HepG2 (cell line): ENCODE data around the gene AXIN1. TPM values are rescaled to one million over a fixed set of nuclear protein-coding genes. Genes with fewer than 3 reads are reported as not detected.
A peak's percentile ranks its signal among the peaks of the same experiment; 100 is the strongest.

Source experiments
- CHD2 ChIP-seq: IDR thresholded peaks from 2 replicates; pipeline ENCODE4 v1.6.1; 2011; ENCODE audit warnings: low read depth, low read length, improper control_type of control experiment
- EEA1 ChIP-seq: sonication (generic); formaldehyde crosslinking; IDR thresholded peaks from 2 replicates; pipeline ENCODE4 v1.5.1; 2020; ENCODE audit warnings: mild to moderate bottlenecking, missing genetic modification reagents, borderline replicate concordance
- EZH2 ChIP-seq: conservative IDR thresholded peaks from 2 replicates; pipeline ENCODE4 v1.6.1; 2012; ENCODE audit warnings: mild to moderate bottlenecking, low read depth, low read length, moderate library complexity
- GATA4 ChIP-seq: sonication (generic); IDR thresholded peaks from 2 replicates; pipeline ENCODE4 v1.6.1; 2016; ENCODE audit warnings: antibody characterized with exemption, low read depth, borderline replicate concordance
- JUND ChIP-seq: sonication (generic); formaldehyde crosslinking; IDR thresholded peaks from 2 replicates; pipeline ENCODE4 v1.8.0; 2022; ENCODE audit warnings: mild to moderate bottlenecking, missing genetic modification reagents
- REL ChIP-seq: sonication (generic); formaldehyde crosslinking; conservative IDR thresholded peaks from 2 replicates; pipeline ENCODE4 v1.8.0; 2022; ENCODE audit warnings: mild to moderate bottlenecking, missing genetic modification reagents, moderate library complexity
- SATB2 ChIP-seq: sonication (generic); formaldehyde crosslinking; IDR thresholded peaks from 2 replicates; pipeline ENCODE4 v1.5.0; 2020; ENCODE audit warnings: missing genetic modification reagents
- SIN3B ChIP-seq: fragments of 150-350 bp; IDR thresholded peaks from 2 replicates; pipeline ENCODE4 v1.6.1; 2014; ENCODE audit warnings: low read length
- SMAD3 ChIP-seq: sonication (generic); formaldehyde crosslinking; IDR thresholded peaks from 2 replicates; pipeline ENCODE4 v1.4.0; 2020; ENCODE audit warnings: missing genetic modification reagents
- TSC22D2 ChIP-seq: sonication (generic); formaldehyde crosslinking; IDR thresholded peaks from 2 replicates; pipeline ENCODE4 v1.5.1; 2020; ENCODE audit warnings: missing genetic modification reagents, mild to moderate bottlenecking, borderline replicate concordance
- ZFP82 ChIP-seq: sonication (generic); formaldehyde crosslinking; IDR thresholded peaks from 2 replicates; pipeline ENCODE4 v1.5.1; 2020; ENCODE audit warnings: mild to moderate bottlenecking, missing genetic modification reagents, borderline replicate concordance
- ZMYM4 ChIP-seq: sonication (generic); formaldehyde crosslinking; IDR thresholded peaks from 2 replicates; pipeline ENCODE4 v1.8.1; 2023; ENCODE audit warnings: mild to moderate bottlenecking, missing genetic modification reagents
- ZNF10 ChIP-seq: sonication (generic); formaldehyde crosslinking; IDR thresholded peaks from 2 replicates; pipeline ENCODE4 v1.4.0; 2020; ENCODE audit warnings: mild to moderate bottlenecking, low read depth, missing genetic modification reagents, borderline replicate concordance
- ZNF431 ChIP-seq: sonication (generic); formaldehyde crosslinking; IDR thresholded peaks from 2 replicates; pipeline ENCODE4 v1.9.0; 2022; ENCODE audit warnings: missing genetic modification reagents, low read depth, mild to moderate bottlenecking, borderline replicate concordance
- ZNF552 ChIP-seq: sonication (generic); formaldehyde crosslinking; IDR thresholded peaks from 2 replicates; pipeline ENCODE4 v1.9.0; 2022; ENCODE audit warnings: missing genetic modification reagents, mild to moderate bottlenecking, borderline replicate concordance
- ZNF572 ChIP-seq: sonication (generic); formaldehyde crosslinking; IDR thresholded peaks from 2 replicates; pipeline ENCODE4 v1.5.1; 2020; ENCODE audit warnings: mild to moderate bottlenecking, missing genetic modification reagents
- ZNF652 ChIP-seq: IDR thresholded peaks from 2 replicates; pipeline ENCODE4 v1.6.1; 2016; ENCODE audit warnings: low read depth, borderline replicate concordance
- ZNF720 ChIP-seq: sonication (generic); formaldehyde crosslinking; IDR thresholded peaks from 2 replicates; pipeline ENCODE4 v1.4.0; 2020; ENCODE audit warnings: missing genetic modification reagents
- ZSCAN22 ChIP-seq: sonication (generic); formaldehyde crosslinking; IDR thresholded peaks from 2 replicates; pipeline ENCODE4 v1.4.0; 2020; ENCODE audit warnings: mild to moderate bottlenecking, missing genetic modification reagents
- polyA plus RNA-seq, 8 experiments: library from polyadenylated mRNA; depleted of rRNA in 3 of 8; stranded (reverse) in 7 of 8; unstranded in 1 of 8; fragments of >200 nt; fragmentation: Illumina TruSeq in 4 of 8; extraction: Trizol in 4 of 8; gene quantifications; 2 replicates each; pipeline versions ENCODE4 v1.2.1 to v1.2.3, GENCODE V29; 2011 to 2016; ENCODE audit warnings: low read depth in 4 of 8, missing spikeins in 1 of 8, mixed read lengths in 1 of 8; ENCODE audit not compliant: insufficient read depth in 1 of 8
- total RNA-seq, 5 experiments: library from RNA; depleted of rRNA; stranded (reverse); fragments of >200 nt; fragmentation: Illumina TruSeq; extraction: Trizol; gene quantifications; 2 replicates each; pipeline ENCODE4 v1.2.3, GENCODE V29; 2016; ENCODE audit warnings: low read depth in 1 of 5
- TF ChIP-seq, protein P1 (sequence below), 2 experiments: fragments of 450-650 bp in 1 of 2; sonication (generic) in 1 of 2; formaldehyde crosslinking; IDR thresholded peaks; 2 replicates each; pipeline versions ENCODE4 v1.5.0 to v1.8.0; 2020 to 2022; ENCODE audit warnings: mild to moderate bottlenecking in 1 of 2, missing genetic modification reagents in 1 of 2
- TF ChIP-seq, protein P2 (sequence below): IDR thresholded peaks from 2 replicates; pipeline ENCODE4 v1.6.1; 2016; ENCODE audit warnings: low read depth
- TF ChIP-seq, protein P3 (sequence below): sonication (generic); formaldehyde crosslinking; conservative IDR thresholded peaks from 2 replicates; pipeline ENCODE4 v1.4.0; 2020; ENCODE audit warnings: missing genetic modification reagents
- TF ChIP-seq, protein P4 (sequence below): IDR thresholded peaks from 2 replicates; pipeline ENCODE4 v1.6.1; 2016; ENCODE audit warnings: mild to moderate bottlenecking

Gene AXIN1
- total and polyA plus RNA-seq, 2 of the 13 experiments (the other 11 are each of a cell fraction or from before 2014, with no cell fraction given), result 24.0 to 26.0 TPM

DNA sequence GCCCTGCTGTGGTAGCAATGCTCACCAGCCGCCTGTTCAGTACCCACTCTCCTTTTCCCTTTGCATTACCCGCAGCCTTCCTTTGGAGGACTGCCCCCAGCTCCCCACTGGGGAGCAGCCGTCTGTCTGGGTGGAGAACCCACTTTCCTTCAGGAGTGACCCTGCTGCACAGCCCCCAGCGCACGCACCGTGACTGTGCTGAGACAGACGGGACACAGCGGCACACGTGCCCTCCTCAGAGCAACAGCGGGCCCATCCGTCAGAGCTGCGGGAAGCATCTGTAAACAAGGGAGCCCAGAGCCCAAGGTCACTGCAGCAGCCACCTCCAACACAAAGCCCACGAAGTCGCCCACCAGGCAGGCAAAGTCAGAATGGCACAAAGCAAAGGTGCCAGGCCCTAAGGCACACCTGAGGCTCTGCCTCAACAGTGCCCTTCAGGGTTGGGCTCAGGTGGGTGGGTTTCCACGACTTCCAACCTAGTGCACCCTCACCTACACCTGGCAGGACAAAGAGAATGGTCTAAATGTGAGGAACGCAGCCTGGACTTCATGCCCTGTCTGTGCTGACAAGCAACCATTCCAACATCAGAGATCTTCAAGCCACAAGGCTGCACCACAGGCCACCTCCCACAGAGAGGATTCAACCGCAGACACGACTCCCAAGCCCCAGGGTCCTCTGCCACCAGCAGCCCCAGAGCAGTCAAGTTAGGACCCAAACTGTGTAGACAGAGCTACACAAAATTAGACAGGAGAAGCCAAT lies 9.9 kb downstream of the AXIN1 start (continued):
- no peak for TF ChIP-seq EEA1 (CRISPR knock-in tag)
- TF ChIP-seq, protein P1, sequence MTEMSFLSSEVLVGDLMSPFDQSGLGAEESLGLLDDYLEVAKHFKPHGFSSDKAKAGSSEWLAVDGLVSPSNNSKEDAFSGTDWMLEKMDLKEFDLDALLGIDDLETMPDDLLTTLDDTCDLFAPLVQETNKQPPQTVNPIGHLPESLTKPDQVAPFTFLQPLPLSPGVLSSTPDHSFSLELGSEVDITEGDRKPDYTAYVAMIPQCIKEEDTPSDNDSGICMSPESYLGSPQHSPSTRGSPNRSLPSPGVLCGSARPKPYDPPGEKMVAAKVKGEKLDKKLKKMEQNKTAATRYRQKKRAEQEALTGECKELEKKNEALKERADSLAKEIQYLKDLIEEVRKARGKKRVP (CRISPR knock-in tag; IDR thresholded peaks at IDR 0.05), result no peak; a peak in 1 of 4 replicates
- TF ChIP-seq, protein P2, sequence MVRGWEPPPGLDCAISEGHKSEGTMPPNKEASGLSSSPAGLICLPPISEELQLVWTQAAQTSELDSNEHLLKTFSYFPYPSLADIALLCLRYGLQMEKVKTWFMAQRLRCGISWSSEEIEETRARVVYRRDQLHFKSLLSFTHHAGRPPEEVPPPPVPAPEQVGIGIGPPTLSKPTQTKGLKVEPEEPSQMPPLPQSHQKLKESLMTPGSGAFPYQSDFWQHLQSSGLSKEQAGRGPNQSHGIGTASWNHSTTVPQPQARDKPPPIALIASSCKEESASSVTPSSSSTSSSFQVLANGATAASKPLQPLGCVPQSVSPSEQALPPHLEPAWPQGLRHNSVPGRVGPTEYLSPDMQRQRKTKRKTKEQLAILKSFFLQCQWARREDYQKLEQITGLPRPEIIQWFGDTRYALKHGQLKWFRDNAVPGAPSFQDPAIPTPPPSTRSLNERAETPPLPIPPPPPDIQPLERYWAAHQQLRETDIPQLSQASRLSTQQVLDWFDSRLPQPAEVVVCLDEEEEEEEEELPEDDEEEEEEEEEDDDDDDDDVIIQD, result no peak
- TF ChIP-seq ZSCAN22 (CRISPR knock-in tag), result no peak
- TF ChIP-seq SIN3B, result no peak
- TF ChIP-seq, protein P3, sequence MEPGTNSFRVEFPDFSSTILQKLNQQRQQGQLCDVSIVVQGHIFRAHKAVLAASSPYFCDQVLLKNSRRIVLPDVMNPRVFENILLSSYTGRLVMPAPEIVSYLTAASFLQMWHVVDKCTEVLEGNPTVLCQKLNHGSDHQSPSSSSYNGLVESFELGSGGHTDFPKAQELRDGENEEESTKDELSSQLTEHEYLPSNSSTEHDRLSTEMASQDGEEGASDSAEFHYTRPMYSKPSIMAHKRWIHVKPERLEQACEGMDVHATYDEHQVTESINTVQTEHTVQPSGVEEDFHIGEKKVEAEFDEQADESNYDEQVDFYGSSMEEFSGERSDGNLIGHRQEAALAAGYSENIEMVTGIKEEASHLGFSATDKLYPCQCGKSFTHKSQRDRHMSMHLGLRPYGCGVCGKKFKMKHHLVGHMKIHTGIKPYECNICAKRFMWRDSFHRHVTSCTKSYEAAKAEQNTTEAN, result 0 out of 2 replicates have a peak, but pooled peaks have one; percentile 61
- TF ChIP-seq ZMYM4, result peak; percentile 40; the same call in 1 of the 2 replicates
- peak; percentile 98 for TF ChIP-seq ZNF572
- peak; percentile 45; the same call in 1 of the 2 replicates for TF ChIP-seq JUND (CRISPR knock-in tag)
- TF ChIP-seq ZFP82 (CRISPR knock-in tag), result peak; percentile 63; the same call in 1 of the 2 replicates
- TF ChIP-seq, protein P4, sequence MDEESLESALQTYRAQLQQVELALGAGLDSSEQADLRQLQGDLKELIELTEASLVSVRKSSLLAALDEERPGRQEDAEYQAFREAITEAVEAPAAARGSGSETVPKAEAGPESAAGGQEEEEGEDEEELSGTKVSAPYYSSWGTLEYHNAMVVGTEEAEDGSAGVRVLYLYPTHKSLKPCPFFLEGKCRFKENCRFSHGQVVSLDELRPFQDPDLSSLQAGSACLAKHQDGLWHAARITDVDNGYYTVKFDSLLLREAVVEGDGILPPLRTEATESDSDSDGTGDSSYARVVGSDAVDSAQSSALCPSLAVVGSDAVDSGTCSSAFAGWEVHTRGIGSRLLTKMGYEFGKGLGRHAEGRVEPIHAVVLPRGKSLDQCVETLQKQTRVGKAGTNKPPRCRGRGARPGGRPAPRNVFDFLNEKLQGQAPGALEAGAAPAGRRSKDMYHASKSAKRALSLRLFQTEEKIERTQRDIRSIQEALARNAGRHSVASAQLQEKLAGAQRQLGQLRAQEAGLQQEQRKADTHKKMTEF (CRISPR knock-in tag), result 0 out of 2 replicates have a peak, but pooled peaks have one; percentile 24
- TF ChIP-seq TSC22D2, result no peak
- TF ChIP-seq GATA4, result 0 out of 2 replicates have a peak, but pooled peaks have one; percentile 44
- peak; percentile 70; the same call in 1 of the 2 replicates for TF ChIP-seq ZNF552 (CRISPR knock-in tag)
- no peak for TF ChIP-seq CHD2
- TF ChIP-seq ZNF431 (CRISPR knock-in tag), result peak; percentile 62; the same call in 1 of the 2 replicates
- no peak for TF ChIP-seq ZNF10 (CRISPR knock-in tag)
- TF ChIP-seq EZH2, result no peak
- no peak for TF ChIP-seq ZNF720 (CRISPR knock-in tag)
- 0 out of 2 replicates have a peak, but pooled peaks have one; percentile 35 for TF ChIP-seq SATB2 (CRISPR knock-in tag)
- no peak for TF ChIP-seq REL
- no peak for TF ChIP-seq ZNF652 (CRISPR knock-in tag)
- peak; percentile 78 for TF ChIP-seq SMAD3 (CRISPR knock-in tag)
